ENCODE measurements around the gene NAA16.
"Not testable (repeated sequence)": the region's sequence is repeated elsewhere in the genome, so short reads cannot be mapped to it uniquely, and the experiment has no call there.

GRCh38 chr13:41423259-41423658, 112.2 kb downstream of the NAA16 start:
- not testable (repeated sequence) for TF ChIP-seq CTCF (conservative IDR thresholded peaks at IDR 0.05); EZH2 (IDR thresholded peaks at IDR 0.05; ENCODE audit: low read depth)

Data from PC-9 (cell line).